GM12878 (cell line): ENCODE data around the gene MEI1. TPM values are rescaled to one million over a fixed set of nuclear protein-coding genes. Genes with fewer than 3 reads are reported as not detected.

ENCODE experiments used
- ATAC-seq: fragments of 200-7000 bp; cut with Tn5 transposase; 3 replicates; pipeline ENCODE4 v1.9.1; 2020; ENCODE audit warnings: mild to moderate bottlenecking, moderate library complexity
- BruUV-seq: library from RNA; stranded (reverse); fragments of 400-500 nt; replicated peaks from 2 replicates; lab custom pipeline; 2021; lab: Mats Ljungman, UMichigan
- CTCF ChIA-PET: fragments of 300-600 bp; sonication (Branson Sonifier 250); formaldehyde crosslinking; extraction: SDS; loops from one replicate; lab custom pipeline; 2021; ENCODE audit warnings: inconsistent platforms; lab: Yijun Ruan, JAX
- POLR2A ChIA-PET: fragments of 350-600 bp; formaldehyde crosslinking; extraction: SDS; loops from one replicate; lab custom pipeline; 2021; ENCODE audit warnings: inconsistent platforms; lab: Charles Lee
- RAD21 ChIA-PET: fragments of 300-600 bp; sonication (Branson Sonifier 250); formaldehyde crosslinking; loops from one replicate; lab custom pipeline; 2023; ENCODE audit warnings: antibody characterized with exemption; ENCODE audit not compliant: unreplicated experiment; lab: Charles Lee
- SMC1A ChIA-PET: fragments of 300-600 bp; sonication (Branson Sonifier 250); formaldehyde crosslinking; loops from one replicate; lab custom pipeline; 2023; ENCODE audit not compliant: unreplicated experiment, uncharacterized antibody; lab: Charles Lee
- DNase-seq: peaks from one replicate; pipeline ENCODE4 v3.0.0-alpha.2; 2011; ENCODE audit warnings: low read depth, low spot score
- FAIRE-seq: peaks from 3 replicates; lab custom pipeline; 2011; peaks lifted over from hg19 to GRCh38; lab: Jason Lieb, UNC
- H2AFZ ChIP-seq: 2 replicates; pipeline ENCODE4 v1.6.0; 2011; ENCODE audit warnings: low read depth, low read length, control low read depth; ENCODE audit not compliant: control insufficient read depth
- H3K27ac ChIP-seq: 2 replicates; pipeline ENCODE4 v1.5.1; 2011; ENCODE audit warnings: control low read depth; ENCODE audit not compliant: control insufficient read depth, insufficient read depth
- H3K27me3 ChIP-seq, 2 experiments: replicated peaks in 1 of 2; 2 replicates each; pipeline versions ENCODE4 v1.6.0 to v1.6.1; 2011; ENCODE audit warnings: low read length in 1 of 2; ENCODE audit not compliant: control insufficient read depth in 2 of 2, insufficient read depth in 2 of 2
- H3K36me3 ChIP-seq, 2 experiments: 2 replicates each; pipeline ENCODE4 v1.5.1; 2011; ENCODE audit warnings: low read length in 1 of 2; ENCODE audit not compliant: control insufficient read depth in 2 of 2, insufficient read depth in 2 of 2
- H3K4me1 ChIP-seq: 2 replicates; pipeline ENCODE4 v1.6.1; 2011; ENCODE audit warnings: mild to moderate bottlenecking, low read length, moderate library complexity, mixed read lengths; ENCODE audit not compliant: control insufficient read depth, insufficient read depth
- H3K4me2 ChIP-seq: 2 replicates; pipeline ENCODE4 v1.6.0; 2011; ENCODE audit warnings: control low read depth; ENCODE audit not compliant: control insufficient read depth, insufficient read depth
- H3K4me3 ChIP-seq: fragments of 200-600 bp; sonication (generic); 2 replicates; pipeline ENCODE4 v1.5.1; 2016
- H3K79me2 ChIP-seq: 2 replicates; pipeline ENCODE4 v1.6.0; 2011; ENCODE audit warnings: low read length; ENCODE audit not compliant: control insufficient read depth, insufficient read depth
- H3K9ac ChIP-seq: 2 replicates; pipeline ENCODE4 v1.8.0; 2011; ENCODE audit warnings: low read length, control low read depth, mixed read lengths; ENCODE audit not compliant: control insufficient read depth, insufficient read depth
- H3K9me3 ChIP-seq: replicated peaks from 3 replicates; pipeline ENCODE4 v1.5.1; 2011; ENCODE audit warnings: mild to moderate bottlenecking, low read length; ENCODE audit not compliant: control insufficient read depth, insufficient read depth
- H4K20me1 ChIP-seq: 2 replicates; pipeline ENCODE4 v1.6.0; 2011; ENCODE audit not compliant: control insufficient read depth, insufficient read depth
- ATF2 ChIP-seq: IDR thresholded peaks from 2 replicates; pipeline ENCODE4 v1.6.1; 2012; ENCODE audit warnings: low read length, inconsistent platforms
- GATAD2B ChIP-seq: fragments of 450-650 bp; conservative IDR thresholded peaks from 2 replicates; pipeline ENCODE4 v1.6.1; 2017; ENCODE audit warnings: low read depth, mild to moderate bottlenecking, moderate library complexity
- HCFC1 ChIP-seq: fragments of 150-350 bp; IDR thresholded peaks from 2 replicates; pipeline ENCODE4 v1.6.1; 2014; ENCODE audit warnings: low read length
- KLF5 ChIP-seq: fragments of 450-650 bp; IDR thresholded peaks from 2 replicates; pipeline ENCODE4 v1.6.1; 2014; ENCODE audit warnings: mild to moderate bottlenecking; ENCODE audit not compliant: partially characterized antibody
- NFYA ChIP-seq: IDR thresholded peaks from 2 replicates; pipeline ENCODE4 v1.6.1; 2011; ENCODE audit warnings: low read depth, mild to moderate bottlenecking, low read length, improper control_type of control experiment, borderline replicate concordance
- RBBP5 ChIP-seq: fragments of 200-600 bp; sonication (generic); conservative IDR thresholded peaks from 2 replicates; pipeline ENCODE4 v1.6.1; 2016
- RELB ChIP-seq: fragments of 450-650 bp; IDR thresholded peaks from 2 replicates; pipeline ENCODE4 v1.6.1; 2017; ENCODE audit warnings: low read depth, mild to moderate bottlenecking, moderate library complexity
- TARDBP ChIP-seq: IDR thresholded peaks from 2 replicates; pipeline ENCODE4 v1.6.1; 2016; ENCODE audit warnings: borderline replicate concordance
- ZNF622 ChIP-seq: fragments of 450-650 bp; IDR thresholded peaks from 2 replicates; pipeline ENCODE4 v1.6.1; 2017; ENCODE audit warnings: mild to moderate bottlenecking, inconsistent platforms
- WGBS: methylation state at CpG from one replicate; pipeline ENCODE4 v1.1.6; 2016; ENCODE audit warnings: low lambda C conversion rate; ENCODE audit not compliant: insufficient replicate concordance, insufficient coverage; ENCODE audit errors: missing lambda C conversion rate; 5-methylcytosine and 5-hydroxymethylcytosine counted together
- in situ Hi-C: fragments of 300-500 bp; cut with MboI; formaldehyde crosslinking; loops from 9 replicates; pipeline ENCODE4 v1.14.3; 2018; ENCODE audit warnings: mixed read lengths
- intact Hi-C: fragments of 100-400 bp; cut with micrococcal nuclease; formaldehyde crosslinking; loops from one replicate; pipeline ENCODE4 v1.14.2; 2022; ENCODE audit not compliant: unreplicated experiment
- polyA plus RNA-seq, 11 experiments: library from polyadenylated mRNA; depleted of rRNA in 4 of 11; unstranded in 6 of 11; stranded (reverse) in 5 of 11; fragments of >200 nt; fragmentation: Nextera tagmentation in 4 of 11; fragmentation: Illumina TruSeq in 1 of 11; extraction: Ambion mirVana in 4 of 11; extraction: Trizol in 1 of 11; gene quantifications; 1 replicate in 1 of 11; 2 replicates in 10 of 11; pipeline versions ENCODE4 v1.2.1 to v1.2.3, GENCODE V29; 2011 to 2016; ENCODE audit warnings: inconsistent platforms in 2 of 11, missing spikeins in 2 of 11, low read depth in 1 of 11
- total RNA-seq, 4 experiments: library from RNA; depleted of rRNA in 3 of 4; stranded (reverse); fragments of >200 nt in 3 of 4; fragmentation: Illumina TruSeq in 1 of 4; extraction: Trizol in 1 of 4; gene quantifications; 2 replicates each; pipeline versions ENCODE4 v1.2.1 to v1.2.3, GENCODE V29; 2013 to 2021

The MEI1 gene
- total and polyA plus RNA-seq, 10 of the 15 experiments (the other 5 are each of a cell fraction or from before 2014, with no cell fraction given): 27.9 to 48.9 (median 35.8) TPM

DNA sequence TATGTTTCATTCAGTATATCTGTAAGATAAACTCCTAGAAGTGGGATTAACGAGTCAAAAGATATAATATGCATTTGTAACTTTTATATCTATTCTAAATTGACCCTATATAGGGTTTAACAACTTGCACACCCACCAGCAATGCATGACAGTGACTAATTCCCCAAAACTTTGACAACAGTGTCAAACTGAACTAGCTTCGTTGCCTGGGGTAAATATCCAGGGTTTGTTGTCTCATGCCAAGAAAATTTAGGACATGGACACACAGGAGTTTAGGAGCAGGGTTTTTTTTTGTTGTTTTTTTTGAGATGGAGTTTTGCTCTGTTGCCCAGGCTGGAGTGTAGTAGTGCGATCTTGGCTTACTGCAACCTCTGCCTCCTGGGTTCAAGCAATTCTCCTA is 15.7 kb upstream of the MEI1 start:
- Histone ChIP-seq H3K27ac (no peak overlapping the region), H3K27me3 (no peaks in the 10 kb centered on the region), H3K36me3 (peaks cover 5 to 6% of the 10 kb centered on the region in 2 experiments), H3K4me3 (no peak overlapping the region), H3K4me2 (peak overlapping the region; percentile 27; the same call in 1 of the 2 replicates), H4K20me1 (no peaks in the 10 kb centered on the region; the same call in 1 of the 2 replicates), H3K9me3 (no peaks in the 10 kb centered on the region), H3K4me1 (no peaks in the 10 kb centered on the region), H3K9ac (no peak overlapping the region), H2AFZ (no peak overlapping the region), H3K79me2 (peaks cover 87% of the 10 kb centered on the region)
- 50% methylated on average over 3 of the region's 3 CpGs for WGBS
- FAIRE-seq: no peak
- ChIA-PET SMC1A (interaction anchor here (0.6 kb wide), 1 partner anchor 350 kb away, joined by 3 read pairs; no protein-coding TSS in a partner anchor), RAD21 (interaction anchor here (0.6 kb wide), 1 partner anchor 15 kb away, joined by 4 read pairs; no protein-coding TSS in a partner anchor), POLR2A (interaction anchor here (0.6 kb wide), 1 partner anchor 13 kb away, joined by 3 read pairs; no protein-coding TSS in a partner anchor), CTCF (interaction anchor here (0.6 to 2.1 kb wide), 2 partner anchors 13 to 773 kb away, joined by 4 to 7 read pairs; no protein-coding TSS in a partner anchor)
- no peak for DNase-seq
- intact Hi-C loops: no loop called here
- no peak for ATAC-seq
- TF ChIP-seq NFYA: no peak
- no peak for TF ChIP-seq ZNF622
- no peak for TF ChIP-seq ATF2
- TF ChIP-seq TARDBP: no peak
- TF ChIP-seq GATAD2B: no peak
- TF ChIP-seq RBBP5: no peak
- no peak for TF ChIP-seq RELB
- no peak for TF ChIP-seq HCFC1
- no peak for TF ChIP-seq KLF5
- BruUV-seq: no TSS peak
- in situ Hi-C loops: no loop called here
